Activated naive CD8-positive, alpha-beta T cell treated with anti-CD3 and anti-CD28 coated beads for 36 hours (primary cell): ENCODE data around the gene PDGFC. TPM values are rescaled to one million over a fixed set of nuclear protein-coding genes. Genes with fewer than 3 reads are reported as not detected.
"Not testable (repeated sequence)": the region's sequence is repeated elsewhere in the genome, so short reads cannot be mapped to it uniquely, and the experiment has no call there.

ENCODE experiments used
- DNase-seq: peaks from one replicate; pipeline ENCODE4 v3.0.0; 2021
- H3K27ac Mint-ChIP-seq: one replicate; pipeline ENCODE4 v1.8.0; 2022; ENCODE audit warnings: mild to moderate bottlenecking, moderate library complexity, mixed read lengths
- H3K27me3 Mint-ChIP-seq: one replicate; pipeline ENCODE4 v1.8.0; 2022; ENCODE audit warnings: mild to moderate bottlenecking, mixed read lengths
- H3K36me3 Mint-ChIP-seq: one replicate; pipeline ENCODE4 v1.8.0; 2021; ENCODE audit warnings: mild to moderate bottlenecking, mixed read lengths
- H3K4me1 Mint-ChIP-seq: one replicate; pipeline ENCODE4 v1.8.0; 2021; ENCODE audit warnings: mixed read lengths
- H3K4me3 Mint-ChIP-seq: one replicate; pipeline ENCODE4 v1.8.0; 2022; ENCODE audit warnings: mild to moderate bottlenecking, moderate library complexity, mixed read lengths
- H3K9me3 Mint-ChIP-seq: one replicate; pipeline ENCODE4 v1.8.0; 2022; ENCODE audit warnings: mixed read lengths
- total RNA-seq, 2 experiments: library from RNA; stranded (reverse); gene quantifications; one replicate each; pipeline ENCODE4 v1.2.3, GENCODE V29; 2021

Gene PDGFC
- total RNA-seq, 2 experiments from 2014 or later, result not detected

DNA sequence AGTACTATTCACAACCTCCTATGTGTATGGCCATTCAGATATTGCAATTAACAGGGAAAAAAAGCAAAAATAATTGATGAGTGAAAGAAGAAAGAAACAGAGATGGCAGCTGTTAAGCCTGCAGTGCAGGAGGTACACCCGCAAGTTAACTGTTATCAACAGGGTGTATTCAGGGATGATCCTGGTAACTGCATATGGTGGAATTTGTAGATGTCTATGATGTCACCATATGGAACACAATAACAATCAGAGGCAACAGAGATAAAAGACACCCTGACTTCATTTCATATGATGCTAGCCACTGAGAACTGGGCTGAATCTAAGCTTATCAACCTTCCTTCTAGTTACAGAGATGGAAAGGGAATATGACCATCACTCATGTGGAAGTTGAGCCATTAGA, 96.5 kb downstream of the PDGFC start:
- DNase-seq, result no peak
- H3K4me1 Mint-ChIP-seq, result no peaks in the 10 kb centered on the region
- no peaks in the 10 kb centered on the region for H3K27me3 Mint-ChIP-seq
- no peaks in the 10 kb centered on the region for H3K36me3 Mint-ChIP-seq
- no peaks in the 10 kb centered on the region for H3K9me3 Mint-ChIP-seq
- no peak overlapping the region for H3K27ac Mint-ChIP-seq
- H3K4me3 Mint-ChIP-seq, result no peak overlapping the region

DNA sequence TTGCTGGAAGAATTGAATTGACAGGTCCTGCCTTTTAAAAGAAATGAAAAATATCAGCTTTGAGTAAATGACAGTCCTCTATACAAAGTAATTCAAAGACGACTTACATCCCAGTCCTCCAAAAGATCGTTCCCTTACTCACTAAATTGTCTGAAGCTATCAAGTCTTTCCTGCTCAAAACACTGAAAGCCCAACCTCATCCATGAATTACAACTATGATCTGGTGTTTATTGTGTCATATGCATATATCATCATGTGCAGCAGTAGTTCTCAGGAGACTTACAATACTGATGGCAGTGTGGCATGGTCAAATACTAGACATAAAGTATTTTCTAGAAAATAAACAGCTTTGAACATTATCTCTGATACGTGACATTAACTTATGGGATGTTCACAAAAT, 97.8 kb downstream of the PDGFC start:
- DNase-seq, result no peak
- H3K27ac Mint-ChIP-seq, result no peak overlapping the region
- no peaks in the 10 kb centered on the region for H3K9me3 Mint-ChIP-seq
- H3K4me1 Mint-ChIP-seq, result no peaks in the 10 kb centered on the region
- H3K4me3 Mint-ChIP-seq, result no peak overlapping the region
- H3K27me3 Mint-ChIP-seq, result no peaks in the 10 kb centered on the region
- H3K36me3 Mint-ChIP-seq, result no peaks in the 10 kb centered on the region

DNA sequence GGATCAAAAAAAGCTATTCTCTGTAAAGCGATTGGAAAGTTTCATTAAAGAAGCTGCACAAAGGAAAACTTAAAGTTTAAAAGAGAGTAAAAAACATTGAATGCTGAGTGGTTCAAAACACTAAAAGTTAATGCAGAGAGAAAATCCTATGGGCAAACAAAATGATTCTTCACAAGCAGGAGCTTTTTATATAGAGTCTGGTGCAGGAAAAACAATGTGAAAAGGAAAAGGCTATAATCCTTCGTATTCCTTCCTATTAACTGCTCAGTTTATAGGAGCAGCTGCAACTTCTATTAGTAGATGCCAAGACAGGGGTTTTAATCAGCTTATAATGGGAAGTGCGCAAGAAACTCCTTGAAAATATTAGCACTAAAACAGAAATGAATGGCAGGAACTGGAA, 100.7 kb downstream of the PDGFC start:
- H3K36me3 Mint-ChIP-seq, result no peaks in the 10 kb centered on the region
- DNase-seq, result no peak
- H3K4me3 Mint-ChIP-seq, result no peak overlapping the region
- no peak overlapping the region for H3K27ac Mint-ChIP-seq
- no peaks in the 10 kb centered on the region for H3K4me1 Mint-ChIP-seq
- H3K27me3 Mint-ChIP-seq, result no peaks in the 10 kb centered on the region
- H3K9me3 Mint-ChIP-seq, result no peaks in the 10 kb centered on the region

DNA sequence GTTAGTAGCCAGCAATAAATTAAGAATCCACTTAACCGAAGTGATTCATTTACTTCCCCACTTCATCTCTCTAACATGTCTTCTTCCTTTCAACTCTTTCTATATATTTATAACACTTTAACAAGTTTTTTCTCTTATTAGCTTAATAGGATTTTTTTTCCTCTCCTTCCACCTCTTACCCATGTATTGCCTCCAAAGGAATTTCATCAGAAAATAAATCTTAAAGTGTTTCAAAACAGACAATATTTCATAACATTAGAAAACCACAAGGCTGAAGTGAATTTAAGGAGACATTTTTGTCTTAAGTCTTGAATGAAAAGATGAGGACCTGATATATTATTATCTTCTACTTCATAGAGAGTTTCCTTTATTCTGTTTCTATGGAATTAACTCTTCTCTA, 101.5 kb downstream of the PDGFC start:
- peaks cover 3% of the 10 kb centered on the region for H3K9me3 Mint-ChIP-seq
- H3K27ac Mint-ChIP-seq, result no peak overlapping the region
- H3K36me3 Mint-ChIP-seq, result no peaks in the 10 kb centered on the region

DNA sequence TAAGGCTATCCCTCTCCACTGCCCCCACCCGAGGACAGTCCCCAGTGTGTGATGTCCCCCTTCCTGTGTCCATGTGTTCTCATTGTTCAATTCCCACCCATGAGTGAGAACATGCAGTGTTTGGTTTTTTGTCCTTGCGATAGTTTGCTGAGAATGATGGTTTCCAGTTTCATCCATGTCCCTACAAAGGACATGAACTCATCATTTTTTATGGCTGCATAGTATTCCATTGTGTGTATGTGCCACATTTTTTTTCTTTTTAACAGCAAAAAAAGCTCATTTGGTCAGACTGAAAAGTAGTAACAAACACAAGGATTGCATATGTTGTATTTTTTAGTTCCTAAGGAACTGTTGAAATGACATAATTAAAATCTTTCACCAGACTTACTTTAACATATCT, 105.5 kb downstream of the PDGFC start:
- not testable (repeated sequence) for H3K4me3 Mint-ChIP-seq, H3K9me3 Mint-ChIP-seq, H3K27me3 Mint-ChIP-seq, DNase-seq, H3K4me1 Mint-ChIP-seq, H3K27ac Mint-ChIP-seq, H3K36me3 Mint-ChIP-seq

More for the DNA sequence above, 101.5 kb downstream of the PDGFC start:
- H3K27me3 Mint-ChIP-seq, result no peaks in the 10 kb centered on the region
- DNase-seq, result no peak
- H3K4me3 Mint-ChIP-seq, result no peak overlapping the region
- H3K4me1 Mint-ChIP-seq, result no peaks in the 10 kb centered on the region

- Mint-ChIP-seq H3K36me3 (no peaks in the 10 kb centered on the region), H3K27ac (no peak overlapping the region), H3K4me1 (no peaks in the 10 kb centered on the region), H3K4me3 (no peak overlapping the region), H3K27me3 (no peaks in the 10 kb centered on the region), H3K9me3 (peaks cover 3% of the 10 kb centered on the region)
- no peak for DNase-seq
Observed at GRCh38 chr4:156865451-156865850, 106.1 kb downstream of the PDGFC start.

DNA sequence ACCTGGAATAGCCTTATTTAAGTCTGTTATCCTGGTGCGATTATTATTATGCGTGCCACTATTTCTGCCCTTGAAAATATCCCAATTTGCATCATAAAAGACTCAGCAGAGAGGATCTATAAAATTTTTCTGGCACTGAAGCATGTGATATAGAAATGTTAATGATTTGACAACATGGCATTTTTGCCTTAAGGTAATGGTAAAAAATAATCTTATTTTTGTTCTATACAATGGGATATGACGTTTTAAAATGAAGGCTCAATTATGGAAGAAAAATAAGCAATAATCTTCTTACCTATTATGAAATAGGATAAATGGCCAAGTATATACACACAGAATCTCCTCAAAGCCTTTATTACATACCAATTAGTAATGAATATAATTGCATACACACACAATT, 113.5 kb downstream of the PDGFC start:
- H3K36me3 Mint-ChIP-seq, result no peaks in the 10 kb centered on the region
- no peak for DNase-seq
- H3K27ac Mint-ChIP-seq, result no peak overlapping the region
- no peaks in the 10 kb centered on the region for H3K27me3 Mint-ChIP-seq
- no peaks in the 10 kb centered on the region for H3K9me3 Mint-ChIP-seq
- H3K4me1 Mint-ChIP-seq, result no peaks in the 10 kb centered on the region
- no peak overlapping the region for H3K4me3 Mint-ChIP-seq

GRCh38 chr4:156838761-156839160, 132.8 kb downstream of the PDGFC start:
- Mint-ChIP-seq H3K9me3 (peaks cover 7% of the 10 kb centered on the region), H3K27me3 (no peaks in the 10 kb centered on the region), H3K36me3 (peaks cover 2% of the 10 kb centered on the region), H3K4me3 (no peak overlapping the region), H3K27ac (no peak overlapping the region), H3K4me1 (no peaks in the 10 kb centered on the region)
- no peak for DNase-seq

DNA sequence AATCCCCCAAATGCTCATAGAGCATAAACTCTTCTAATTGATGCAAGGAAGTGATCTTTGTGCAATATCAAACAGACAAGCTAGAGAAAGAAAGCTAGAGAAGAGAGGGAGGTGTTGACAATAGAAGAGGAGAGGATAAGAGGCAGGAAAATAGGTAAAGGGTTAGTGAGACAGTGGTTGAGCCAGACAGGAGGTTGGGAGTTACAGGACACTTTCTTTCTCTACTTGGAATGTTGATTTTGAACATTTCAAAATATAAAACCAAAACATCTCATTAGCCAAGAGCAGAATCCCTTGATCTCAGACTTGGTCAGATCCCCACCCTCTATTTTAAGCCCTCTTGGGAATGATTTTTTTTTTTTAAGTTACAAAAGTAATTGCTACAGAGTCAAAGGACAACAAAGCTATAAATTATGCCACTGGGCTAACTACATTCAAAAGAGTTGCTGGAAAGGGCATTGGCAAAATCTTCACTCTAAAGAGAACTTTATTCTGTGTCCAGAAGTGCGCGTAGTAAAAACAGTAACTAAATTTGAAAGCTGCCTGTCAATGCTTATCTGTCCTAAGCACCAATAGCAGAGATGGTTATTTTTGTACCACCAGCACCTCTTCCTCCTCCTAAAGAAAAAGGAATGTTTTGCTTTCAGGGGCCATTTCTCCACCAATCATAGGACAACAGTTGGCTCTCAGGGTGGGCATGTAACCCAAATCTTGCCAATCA, 133.8 kb downstream of the PDGFC start:
- no peak overlapping the region for H3K27ac Mint-ChIP-seq
- peaks cover 2% of the 10 kb centered on the region for H3K36me3 Mint-ChIP-seq
- peaks cover 7% of the 10 kb centered on the region for H3K9me3 Mint-ChIP-seq
- no peaks in the 10 kb centered on the region for H3K27me3 Mint-ChIP-seq
- H3K4me3 Mint-ChIP-seq, result no peak overlapping the region
- DNase-seq, result no peak
- no peaks in the 10 kb centered on the region for H3K4me1 Mint-ChIP-seq

GRCh38 chr4:156832886-156833285, 138.7 kb downstream of the PDGFC start:
- H3K27ac Mint-ChIP-seq, result no peak overlapping the region
- H3K27me3 Mint-ChIP-seq, result no peaks in the 10 kb centered on the region
- H3K4me3 Mint-ChIP-seq, result no peak overlapping the region
- no peaks in the 10 kb centered on the region for H3K4me1 Mint-ChIP-seq
- H3K36me3 Mint-ChIP-seq, result no peaks in the 10 kb centered on the region
- no peak for DNase-seq
- H3K9me3 Mint-ChIP-seq, result no peaks in the 10 kb centered on the region

DNA sequence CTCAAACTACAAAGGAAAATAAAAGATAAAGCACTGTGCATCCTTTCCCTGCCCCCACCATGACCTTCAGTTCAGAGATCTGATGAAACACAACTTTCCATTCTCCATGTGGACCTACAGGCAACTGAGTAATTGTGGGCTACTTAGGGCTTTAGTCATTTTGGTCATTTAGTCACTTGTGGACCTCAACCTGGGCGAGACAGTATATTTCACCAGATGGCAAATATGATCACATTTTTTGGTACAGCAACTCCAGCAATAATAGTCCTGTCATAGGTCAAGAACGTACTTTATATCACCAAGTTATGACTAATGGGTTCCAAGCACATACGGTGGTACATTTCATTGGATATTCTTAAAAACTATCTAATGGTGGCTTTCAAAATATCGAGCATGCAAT, 141.2 kb downstream of the PDGFC start:
- H3K27ac Mint-ChIP-seq, result no peak overlapping the region
- no peaks in the 10 kb centered on the region for H3K4me1 Mint-ChIP-seq
- no peaks in the 10 kb centered on the region for H3K9me3 Mint-ChIP-seq
- no peaks in the 10 kb centered on the region for H3K27me3 Mint-ChIP-seq
- DNase-seq, result no peak
- no peak overlapping the region for H3K4me3 Mint-ChIP-seq
- H3K36me3 Mint-ChIP-seq, result no peaks in the 10 kb centered on the region

GRCh38 chr4:156829201-156829873, 142.3 kb downstream of the PDGFC start:
- Mint-ChIP-seq H3K4me3 (no peak overlapping the region), H3K27me3 (no peaks in the 10 kb centered on the region), H3K9me3 (no peaks in the 10 kb centered on the region), H3K27ac (no peak overlapping the region), H3K36me3 (no peaks in the 10 kb centered on the region), H3K4me1 (no peaks in the 10 kb centered on the region)
- DNase-seq, result no peak

GRCh38 chr4:156827519-156827918, 144.1 kb downstream of the PDGFC start:
- Mint-ChIP-seq H3K4me3 (no peak overlapping the region), H3K36me3 (no peaks in the 10 kb centered on the region), H3K4me1 (no peaks in the 10 kb centered on the region), H3K27me3 (no peaks in the 10 kb centered on the region), H3K9me3 (no peaks in the 10 kb centered on the region), H3K27ac (no peak overlapping the region)
- DNase-seq, result no peak

GRCh38 chr4:156825074-156825473, 146.5 kb downstream of the PDGFC start:
- Mint-ChIP-seq H3K4me3 (no peak overlapping the region), H3K9me3 (no peaks in the 10 kb centered on the region), H3K27ac (no peak overlapping the region), H3K4me1 (no peaks in the 10 kb centered on the region), H3K36me3 (no peaks in the 10 kb centered on the region), H3K27me3 (no peaks in the 10 kb centered on the region)
- DNase-seq, result no peak

GRCh38 chr4:156824451-156825060, 147.0 kb downstream of the PDGFC start:
- Mint-ChIP-seq H3K9me3 (no peaks in the 10 kb centered on the region), H3K36me3 (no peaks in the 10 kb centered on the region), H3K27ac (no peak overlapping the region)

GRCh38 chr4:156820931-156821330, 150.7 kb downstream of the PDGFC start:
- no peaks in the 10 kb centered on the region for H3K9me3 Mint-ChIP-seq
- DNase-seq, result no peak
- no peak overlapping the region for H3K27ac Mint-ChIP-seq
- no peaks in the 10 kb centered on the region for H3K36me3 Mint-ChIP-seq
- no peaks in the 10 kb centered on the region for H3K4me1 Mint-ChIP-seq
- no peaks in the 10 kb centered on the region for H3K27me3 Mint-ChIP-seq
- H3K4me3 Mint-ChIP-seq, result no peak overlapping the region

More at GRCh38 chr4:156824451-156825060, 147.0 kb downstream of the PDGFC start:
- no peak overlapping the region for H3K4me3 Mint-ChIP-seq
- no peak for DNase-seq
- H3K27me3 Mint-ChIP-seq, result no peaks in the 10 kb centered on the region
- H3K4me1 Mint-ChIP-seq, result no peaks in the 10 kb centered on the region
